ENCODE data around the gene EXT2. TPM values are rescaled to one million over a fixed set of nuclear protein-coding genes. Genes with fewer than 3 reads are reported as not detected.

The EXT2 gene
- total RNA-seq, 4 donors from 2014 or later: 63.9 to 66.6 (median 65.9) TPM

DNA sequence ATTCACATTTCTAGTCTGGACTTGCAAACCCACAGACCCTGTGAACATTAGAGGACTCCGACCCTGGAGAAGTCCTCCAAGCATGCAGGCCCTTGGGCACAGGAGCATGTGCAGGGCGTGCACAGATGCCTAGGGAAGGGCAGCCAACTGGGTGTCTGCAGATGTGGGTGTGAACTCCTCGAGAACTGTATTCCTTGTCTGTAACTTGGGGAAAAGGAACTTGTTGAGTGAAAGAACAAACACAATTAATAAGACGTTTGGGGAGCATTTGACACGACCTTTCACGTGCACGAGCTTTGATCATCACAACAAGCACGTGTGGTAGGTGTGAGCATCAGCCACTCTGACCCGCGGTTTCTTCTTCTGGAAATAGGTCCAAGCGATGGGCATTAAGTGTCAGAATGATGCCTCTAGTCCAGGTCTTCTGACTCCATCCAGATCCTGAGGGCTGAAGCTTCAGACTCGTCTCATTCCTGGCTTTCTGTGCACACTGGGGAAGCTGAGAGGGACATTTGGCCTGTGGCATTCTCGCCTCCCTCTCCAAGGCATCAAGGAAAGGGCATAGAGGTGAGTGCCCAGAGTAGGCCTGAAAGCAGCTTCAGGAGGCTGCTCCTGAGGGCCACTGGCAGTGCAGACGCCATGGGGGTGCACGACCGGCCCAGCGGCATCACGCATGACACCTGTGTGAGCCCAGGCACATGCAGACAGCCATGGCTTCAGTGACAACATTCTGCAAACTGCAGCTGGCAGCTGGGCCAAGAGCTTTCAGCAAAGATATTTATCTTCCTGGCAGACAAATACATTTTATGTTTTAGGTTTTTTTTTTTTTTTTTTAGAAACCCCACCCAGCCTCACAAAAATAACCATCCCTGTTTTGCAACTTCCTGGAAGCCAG lies 182.0 kb downstream of the EXT2 start:
- no peaks in the 10 kb centered on the region for H3K36me3 ChIP-seq
- H3K4me3 ChIP-seq: no peak overlapping the region
- TF ChIP-seq CTCF (IDR thresholded peaks at IDR 0.05) (no peak), POLR2AphosphoS5 (IDR thresholded peaks at IDR 0.05) (no peak), EP300 (IDR thresholded peaks at IDR 0.05) (no peak), POLR2A (IDR thresholded peaks at IDR 0.05) (no peak)
- H3K4me1 ChIP-seq: no peaks in the 10 kb centered on the region
- no peaks in the 10 kb centered on the region for H3K9me3 ChIP-seq
- 82 to 100% methylated on average over 3 to 10 of the region's 18 CpGs for WGBS, 2 donors (ENCODE audit: low coverage in 1 of 2)
- ATAC-seq: no peak
- no peak overlapping the region for H3K27ac ChIP-seq
- no peaks in the 10 kb centered on the region for H3K27me3 ChIP-seq

DNA sequence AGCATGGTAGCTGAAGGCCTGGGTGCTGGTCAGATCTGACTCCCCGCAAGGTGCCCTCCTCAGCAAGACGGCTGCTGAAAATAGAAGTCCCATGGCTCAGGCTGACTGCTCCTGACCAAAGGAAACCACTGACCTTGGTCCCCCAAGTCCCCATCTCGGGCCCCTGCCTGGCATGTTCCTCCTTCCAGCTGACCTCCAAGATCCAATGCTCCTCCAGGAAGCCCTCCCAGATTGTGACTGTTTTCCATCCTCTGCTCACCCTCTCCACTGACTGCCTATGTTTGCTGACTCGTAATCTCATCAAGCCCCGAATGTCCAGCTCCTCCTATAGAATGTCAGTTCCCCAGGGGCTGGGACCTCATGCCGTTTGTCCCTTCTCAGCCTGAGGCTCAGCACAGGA lies 184.0 kb downstream of the EXT2 start:
- no peaks in the 10 kb centered on the region for H3K4me1 ChIP-seq
- no peaks in the 10 kb centered on the region for H3K36me3 ChIP-seq
- no peak overlapping the region for H3K27ac ChIP-seq
- no peaks in the 10 kb centered on the region for H3K27me3 ChIP-seq
- no peak for TF ChIP-seq POLR2AphosphoS5 (IDR thresholded peaks at IDR 0.05)
- TF ChIP-seq POLR2A (IDR thresholded peaks at IDR 0.05): no peak
- TF ChIP-seq CTCF (IDR thresholded peaks at IDR 0.05): no peak
- no peak for TF ChIP-seq EP300 (IDR thresholded peaks at IDR 0.05)
- no peaks in the 10 kb centered on the region for H3K9me3 ChIP-seq
- no peak for ATAC-seq
- WGBS, 2 donors (ENCODE audit: low coverage in 1 of 2): 60 to 66% methylated on average over 1 to 3 of the region's 6 CpGs
- H3K4me3 ChIP-seq: no peak overlapping the region

DNA sequence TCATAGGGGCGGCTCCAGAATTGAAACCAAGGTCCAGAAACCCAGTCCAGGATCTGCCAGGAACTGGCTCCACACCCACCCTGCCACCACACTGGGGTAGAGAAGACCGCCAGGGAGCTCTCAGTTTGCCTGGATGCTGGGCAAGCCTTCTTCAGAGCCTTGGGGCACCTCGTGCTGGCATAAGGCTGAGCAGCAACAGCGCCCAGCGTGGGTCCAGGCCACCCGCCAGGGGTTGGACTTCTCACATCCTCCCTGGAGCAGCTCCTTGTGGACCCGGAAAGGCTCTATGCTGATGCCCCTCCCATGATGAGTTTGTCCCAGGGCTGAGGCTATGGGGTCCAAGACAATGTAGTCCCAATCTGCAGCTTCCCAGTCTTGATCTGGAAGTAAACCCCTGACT lies 184.8 kb downstream of the EXT2 start:
- WGBS, 2 donors (ENCODE audit: low coverage in 1 of 2): 40% methylated on average over 1 of the region's 7 CpGs; no CpG with 5 or more reads in 1 of the 2 donors
- no peak overlapping the region for H3K27ac ChIP-seq
- no peak overlapping the region for H3K4me3 ChIP-seq
- no peak for TF ChIP-seq POLR2A (IDR thresholded peaks at IDR 0.05)
- no peaks in the 10 kb centered on the region for H3K9me3 ChIP-seq
- no peak for ATAC-seq
- no peaks in the 10 kb centered on the region for H3K36me3 ChIP-seq
- no peaks in the 10 kb centered on the region for H3K27me3 ChIP-seq
- no peaks in the 10 kb centered on the region for H3K4me1 ChIP-seq

DNA sequence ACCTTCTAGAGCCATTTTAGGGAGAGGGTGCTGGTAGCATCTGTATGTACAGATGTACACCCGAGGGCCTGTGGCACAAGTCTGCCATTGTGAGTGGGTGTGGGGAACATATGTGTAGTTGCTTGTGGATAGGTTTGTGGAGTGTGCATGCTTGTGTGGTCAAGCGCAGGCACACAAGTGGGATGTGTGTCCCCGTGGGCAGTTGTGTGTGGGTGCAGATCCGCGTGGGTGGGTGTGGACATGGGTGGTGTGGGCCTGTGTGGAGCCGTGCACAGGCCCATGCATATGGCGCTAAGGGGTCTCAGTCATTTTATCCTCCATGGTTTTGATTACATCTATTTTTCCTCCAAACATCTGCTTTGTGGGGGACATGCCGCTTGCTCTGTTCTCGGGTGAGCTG lies 185.7 kb downstream of the EXT2 start:
- Histone ChIP-seq H3K9me3 (no peaks in the 10 kb centered on the region), H3K27me3 (no peaks in the 10 kb centered on the region), H3K27ac (no peak overlapping the region), H3K4me1 (no peaks in the 10 kb centered on the region), H3K36me3 (no peaks in the 10 kb centered on the region), H3K4me3 (no peak overlapping the region)
- no peak for ATAC-seq
- WGBS, 2 donors (ENCODE audit: low coverage in 1 of 2): 92 to 100% methylated on average over 2 to 3 of the region's 9 CpGs
- TF ChIP-seq CTCF (IDR thresholded peaks at IDR 0.05) (no peak), POLR2AphosphoS5 (IDR thresholded peaks at IDR 0.05) (no peak), POLR2A (IDR thresholded peaks at IDR 0.05) (no peak), EP300 (IDR thresholded peaks at IDR 0.05) (no peak)

GRCh38 chr11:44282620-44283019 lies 187.1 kb downstream of the EXT2 start:
- Histone ChIP-seq H3K4me1 (no peaks in the 10 kb centered on the region), H3K27me3 (peaks cover 8% of the 10 kb centered on the region), H3K4me3 (no peak overlapping the region), H3K36me3 (no peaks in the 10 kb centered on the region), H3K27ac (no peak overlapping the region), H3K9me3 (no peaks in the 10 kb centered on the region)
- WGBS, 2 donors (ENCODE audit: low coverage in 1 of 2): 82 to 84% methylated on average over 2 to 5 of the region's 5 CpGs
- no peak for ATAC-seq
- no peak for TF ChIP-seq POLR2AphosphoS5 (IDR thresholded peaks at IDR 0.05)
- TF ChIP-seq EP300 (IDR thresholded peaks at IDR 0.05): no peak
- TF ChIP-seq POLR2A (IDR thresholded peaks at IDR 0.05): no peak
- TF ChIP-seq CTCF (IDR thresholded peaks at IDR 0.05): no peak
